Neural progenitor cell (in vitro differentiated cells): ENCODE results near the gene TTC27. TPM values are rescaled to one million over a fixed set of nuclear protein-coding genes. Genes with fewer than 3 reads are reported as not detected.
A peak's percentile ranks its signal among the peaks of the same experiment; 100 is the strongest.

ENCODE experiments used
- DNase-seq: peaks from one replicate; pipeline ENCODE4 v3.0.0-alpha.2; 2016; ENCODE audit warnings: low spot score
- H2AFZ ChIP-seq: fragments of 200-600 bp; sonication (generic); replicated peaks from 2 replicates; pipeline ENCODE4 v1.6.1; 2016; ENCODE audit warnings: antibody characterized with exemption
- H3F3A ChIP-seq: fragments of 200-600 bp; sonication (generic); 2 replicates; pipeline ENCODE4 v1.6.1; 2016; ENCODE audit warnings: antibody characterized with exemption, low read depth
- H3K27ac ChIP-seq: fragments of 200-600 bp; sonication (generic); 2 replicates; pipeline ENCODE4 v1.5.1; 2016; ENCODE audit warnings: mild to moderate bottlenecking
- H3K27me3 ChIP-seq: fragments of 200-600 bp; sonication (generic); 2 replicates; pipeline ENCODE4 v1.6.1; 2016; ENCODE audit warnings: mild to moderate bottlenecking, moderate library complexity
- H3K36me3 ChIP-seq: fragments of 200-600 bp; sonication (generic); 2 replicates; pipeline ENCODE4 v1.5.1; 2016
- H3K4me1 ChIP-seq: fragments of 200-600 bp; sonication (generic); 2 replicates; pipeline ENCODE4 v1.6.1; 2016; ENCODE audit warnings: mixed run types
- H3K4me2 ChIP-seq: fragments of 200-600 bp; sonication (generic); 2 replicates; pipeline ENCODE4 v1.6.1; 2016
- H3K4me3 ChIP-seq: fragments of 200-600 bp; sonication (generic); 2 replicates; pipeline ENCODE4 v1.5.1; 2016
- H3K79me2 ChIP-seq: fragments of 200-600 bp; sonication (generic); 2 replicates; pipeline ENCODE4 v1.6.1; 2016; ENCODE audit warnings: low read depth
- H3K9ac ChIP-seq: fragments of 200-600 bp; sonication (generic); 2 replicates; pipeline ENCODE4 v1.6.1; 2016
- H3K9me3 ChIP-seq: fragments of 200-600 bp; sonication (generic); 2 replicates; pipeline ENCODE4 v1.5.1; 2016; ENCODE audit warnings: low read depth
- H4K20me1 ChIP-seq: fragments of 200-600 bp; sonication (generic); 2 replicates; pipeline ENCODE4 v1.6.1; 2016; ENCODE audit warnings: low read depth
- H3K27ac Mint-ChIP-seq: 3 replicates; pipeline ENCODE4 v1.8.0; 2021; ENCODE audit warnings: mixed read lengths
- H3K27me3 Mint-ChIP-seq: 2 replicates; pipeline ENCODE4 v1.8.0; 2022; ENCODE audit warnings: low read depth, mild to moderate bottlenecking, inconsistent platforms, moderate library complexity, mixed read lengths; ENCODE audit not compliant: insufficient read depth
- H3K36me3 Mint-ChIP-seq: 3 replicates; pipeline ENCODE4 v1.8.0; 2021; ENCODE audit warnings: mixed read lengths
- H3K4me1 Mint-ChIP-seq: 3 replicates; pipeline ENCODE4 v1.8.0; 2021; ENCODE audit warnings: mixed read lengths
- H3K4me3 Mint-ChIP-seq: 3 replicates; pipeline ENCODE4 v1.8.0; 2021; ENCODE audit warnings: mild to moderate bottlenecking, moderate library complexity, mixed read lengths
- H3K9me3 Mint-ChIP-seq: 3 replicates; pipeline ENCODE4 v1.8.0; 2020; ENCODE audit warnings: mixed read lengths
- CTCF ChIP-seq: fragments of 200-600 bp; sonication (generic); IDR thresholded peaks from 2 replicates; pipeline ENCODE4 v1.5.1; 2017; ENCODE audit warnings: antibody characterized with exemption, mild to moderate bottlenecking
- EZH2 ChIP-seq: fragments of 200-600 bp; sonication (generic); IDR thresholded peaks from 2 replicates; pipeline ENCODE4 v1.6.1; 2017; ENCODE audit warnings: antibody characterized with exemption, mild to moderate bottlenecking, moderate library complexity
- EZH2phosphoT487 ChIP-seq: fragments of 200-600 bp; sonication (generic); IDR thresholded peaks from 2 replicates; pipeline ENCODE4 v1.6.1; 2017; ENCODE audit warnings: antibody characterized with exemption
- total RNA-seq: library from RNA; depleted of rRNA; stranded (reverse); fragments of >200 nt; gene quantifications from 2 replicates; pipeline ENCODE4 v1.2.3, GENCODE V29; 2015; ENCODE audit warnings: low replicate concordance

TTC27 gene
- total RNA-seq, 1 donor from 2014 or later = 32.5 TPM

GRCh38 chr2:32777714-32778113 lies 149.9 kb downstream of the TTC27 start:
- Histone ChIP-seq H3K4me3 (no peak overlapping the region), H3K9ac (no peak overlapping the region), H2AFZ (no peak overlapping the region), H3K4me2 (no peak overlapping the region), H3K9me3 (no peaks in the 10 kb centered on the region), H4K20me1 (no peaks in the 10 kb centered on the region), H3K27ac (no peak overlapping the region), H3F3A (peaks cover 8% of the 10 kb centered on the region), H3K36me3 (peaks cover 5% of the 10 kb centered on the region), H3K79me2 (no peaks in the 10 kb centered on the region), H3K27me3 (no peaks in the 10 kb centered on the region), H3K4me1 (peaks cover 9% of the 10 kb centered on the region)
- Mint-ChIP-seq H3K4me1 (no peaks in the 10 kb centered on the region), H3K36me3 (peaks cover 11% of the 10 kb centered on the region), H3K27me3 (no peaks in the 10 kb centered on the region), H3K27ac (no peak overlapping the region), H3K4me3 (no peak overlapping the region), H3K9me3 (peaks cover 15% of the 10 kb centered on the region)
- DNase-seq = no peak
- TF ChIP-seq EZH2 (no peak), CTCF (no peak), EZH2phosphoT487 (no peak)

- Mint-ChIP-seq H3K27ac (no peak overlapping the region), H3K4me1 (no peaks in the 10 kb centered on the region), H3K36me3 (peaks cover 17% of the 10 kb centered on the region), H3K4me3 (no peak overlapping the region), H3K27me3 (no peaks in the 10 kb centered on the region), H3K9me3 (peaks cover 13% of the 10 kb centered on the region)
- peaks cover 6% of the 10 kb centered on the region for H3K4me1 ChIP-seq
- peaks cover 5% of the 10 kb centered on the region for H3K36me3 ChIP-seq
- H2AFZ ChIP-seq = no peak overlapping the region
- H3K9me3 ChIP-seq = no peaks in the 10 kb centered on the region
- H4K20me1 ChIP-seq = no peaks in the 10 kb centered on the region
- H3K27me3 ChIP-seq = no peaks in the 10 kb centered on the region
- H3K4me2 ChIP-seq = no peak overlapping the region
- H3K27ac ChIP-seq = no peak overlapping the region
- H3F3A ChIP-seq = no peaks in the 10 kb centered on the region
- H3K9ac ChIP-seq = no peak overlapping the region
- no peak for TF ChIP-seq CTCF
- no peak for TF ChIP-seq EZH2phosphoT487
- TF ChIP-seq EZH2 = no peak
- DNase-seq = no peak
- no peak overlapping the region for H3K4me3 ChIP-seq
- no peaks in the 10 kb centered on the region for H3K79me2 ChIP-seq
These were observed 153.1 kb downstream of the TTC27 start for GRCh38 chr2:32780961-32781360.

GRCh38 chr2:32783469-32783868 lies 155.6 kb downstream of the TTC27 start:
- peak; percentile 2 for DNase-seq
- Histone ChIP-seq H4K20me1 (no peaks in the 10 kb centered on the region), H2AFZ (no peak overlapping the region), H3F3A (peaks cover 6% of the 10 kb centered on the region), H3K27ac (no peak overlapping the region), H3K79me2 (no peaks in the 10 kb centered on the region), H3K36me3 (peaks cover 5% of the 10 kb centered on the region), H3K27me3 (no peaks in the 10 kb centered on the region), H3K9me3 (no peaks in the 10 kb centered on the region), H3K4me1 (peaks cover 20% of the 10 kb centered on the region), H3K4me3 (no peak overlapping the region), H3K4me2 (no peak overlapping the region), H3K9ac (no peak overlapping the region)
- H3K4me3 Mint-ChIP-seq = no peak overlapping the region
- TF ChIP-seq EZH2 (no peak), EZH2phosphoT487 (no peak), CTCF (no peak)
- H3K4me1 Mint-ChIP-seq = peaks cover 3% of the 10 kb centered on the region
- peaks cover 20% of the 10 kb centered on the region for H3K36me3 Mint-ChIP-seq
- no peaks in the 10 kb centered on the region for H3K27me3 Mint-ChIP-seq
- H3K27ac Mint-ChIP-seq = no peak overlapping the region
- peaks cover 13% of the 10 kb centered on the region for H3K9me3 Mint-ChIP-seq
